HG03095 (cell line): Measurements from ENCODE around the gene CELSR2.

Experiments used
- ATAC-seq: cut with Tn5 transposase; IDR thresholded peaks from one replicate; pipeline ENCODE4 v1.9.1; 2021; ENCODE audit warnings: moderate library complexity; ENCODE audit not compliant: unreplicated experiment

The CELSR2 gene

DNA sequence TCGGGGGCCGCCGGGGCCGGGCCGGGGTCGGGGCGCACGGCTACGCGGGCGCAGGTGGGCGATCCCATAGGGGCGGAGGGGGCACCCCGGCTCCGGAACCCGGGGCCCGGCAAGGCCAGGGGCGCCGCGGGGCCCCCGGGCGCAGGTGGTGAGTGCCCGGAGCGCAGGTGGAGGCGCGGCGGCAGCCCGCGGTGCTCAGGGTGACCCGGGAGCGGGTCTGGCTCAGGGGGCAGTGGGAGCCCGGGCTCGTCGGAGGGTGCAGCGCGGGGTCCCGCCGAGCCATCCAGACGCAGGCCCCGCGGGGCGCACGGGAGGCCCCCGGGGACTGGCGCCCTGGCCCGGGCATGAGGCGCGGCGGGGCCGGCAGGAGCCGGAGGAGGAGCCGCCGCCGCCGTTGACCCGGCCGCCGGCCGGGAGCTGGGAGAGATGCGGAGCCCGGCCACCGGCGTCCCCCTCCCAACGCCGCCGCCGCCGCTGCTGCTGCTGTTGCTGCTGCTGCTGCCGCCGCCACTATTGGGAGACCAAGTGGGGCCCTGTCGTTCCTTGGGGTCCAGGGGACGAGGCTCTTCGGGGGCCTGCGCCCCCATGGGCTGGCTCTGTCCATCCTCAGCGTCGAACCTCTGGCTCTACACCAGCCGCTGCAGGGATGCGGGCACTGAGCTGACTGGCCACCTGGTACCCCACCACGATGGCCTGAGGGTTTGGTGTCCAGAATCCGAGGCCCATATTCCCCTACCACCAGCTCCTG lies 489 bp downstream of the CELSR2 start:
- peak; percentile 37 for ATAC-seq

- ATAC-seq, result no peak
Observed at GRCh38 chr1:109250454-109251276, 1.3 kb downstream of the CELSR2 start.

DNA sequence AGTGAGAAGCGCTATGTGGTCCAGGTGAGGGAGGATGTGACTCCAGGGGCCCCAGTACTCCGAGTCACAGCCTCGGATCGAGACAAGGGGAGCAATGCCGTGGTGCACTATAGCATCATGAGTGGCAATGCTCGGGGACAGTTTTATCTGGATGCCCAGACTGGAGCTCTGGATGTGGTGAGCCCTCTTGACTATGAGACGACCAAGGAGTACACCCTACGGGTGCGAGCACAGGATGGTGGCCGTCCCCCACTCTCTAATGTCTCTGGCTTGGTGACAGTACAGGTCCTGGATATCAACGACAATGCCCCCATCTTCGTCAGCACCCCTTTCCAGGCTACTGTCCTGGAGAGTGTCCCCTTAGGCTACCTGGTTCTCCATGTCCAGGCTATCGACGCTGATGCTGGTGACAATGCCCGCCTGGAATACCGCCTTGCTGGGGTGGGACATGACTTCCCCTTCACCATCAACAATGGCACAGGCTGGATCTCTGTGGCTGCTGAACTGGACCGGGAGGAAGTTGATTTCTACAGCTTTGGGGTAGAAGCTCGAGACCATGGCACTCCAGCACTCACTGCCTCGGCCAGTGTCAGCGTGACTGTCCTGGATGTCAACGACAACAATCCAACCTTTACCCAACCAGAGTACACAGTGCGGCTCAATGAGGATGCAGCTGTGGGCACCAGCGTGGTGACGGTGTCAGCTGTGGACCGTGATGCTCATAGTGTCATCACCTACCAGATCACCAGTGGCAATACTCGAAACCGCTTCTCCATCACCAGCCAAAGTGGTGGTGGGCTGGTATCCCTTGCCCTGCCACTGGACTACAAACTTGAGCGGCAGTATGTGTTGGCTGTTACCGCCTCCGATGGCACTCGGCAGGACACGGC lies 2.2 kb downstream of the CELSR2 start:
- no peak for ATAC-seq

DNA sequence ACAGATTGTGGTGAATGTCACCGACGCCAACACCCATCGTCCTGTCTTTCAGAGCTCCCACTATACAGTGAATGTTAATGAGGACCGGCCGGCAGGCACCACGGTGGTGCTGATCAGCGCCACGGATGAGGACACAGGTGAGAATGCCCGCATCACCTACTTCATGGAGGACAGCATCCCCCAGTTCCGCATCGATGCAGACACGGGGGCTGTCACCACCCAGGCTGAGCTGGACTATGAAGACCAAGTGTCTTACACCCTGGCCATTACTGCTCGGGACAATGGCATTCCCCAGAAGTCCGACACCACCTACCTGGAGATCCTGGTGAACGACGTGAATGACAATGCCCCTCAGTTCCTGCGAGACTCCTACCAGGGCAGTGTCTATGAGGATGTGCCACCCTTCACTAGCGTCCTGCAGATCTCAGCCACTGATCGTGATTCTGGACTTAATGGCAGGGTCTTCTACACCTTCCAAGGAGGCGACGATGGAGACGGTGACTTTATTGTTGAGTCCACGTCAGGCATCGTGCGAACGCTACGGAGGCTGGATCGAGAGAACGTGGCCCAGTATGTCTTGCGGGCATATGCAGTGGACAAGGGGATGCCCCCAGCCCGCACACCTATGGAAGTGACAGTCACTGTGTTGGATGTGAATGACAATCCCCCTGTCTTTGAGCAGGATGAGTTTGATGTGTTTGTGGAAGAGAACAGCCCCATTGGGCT lies 3.0 kb downstream of the CELSR2 start:
- no peak for ATAC-seq

GRCh38 chr1:109252893-109253802 lies 3.8 kb downstream of the CELSR2 start:
- ATAC-seq, result no peak

- ATAC-seq, result no peak
Observed at GRCh38 chr1:109253803-109254620, 4.7 kb downstream of the CELSR2 start.

DNA sequence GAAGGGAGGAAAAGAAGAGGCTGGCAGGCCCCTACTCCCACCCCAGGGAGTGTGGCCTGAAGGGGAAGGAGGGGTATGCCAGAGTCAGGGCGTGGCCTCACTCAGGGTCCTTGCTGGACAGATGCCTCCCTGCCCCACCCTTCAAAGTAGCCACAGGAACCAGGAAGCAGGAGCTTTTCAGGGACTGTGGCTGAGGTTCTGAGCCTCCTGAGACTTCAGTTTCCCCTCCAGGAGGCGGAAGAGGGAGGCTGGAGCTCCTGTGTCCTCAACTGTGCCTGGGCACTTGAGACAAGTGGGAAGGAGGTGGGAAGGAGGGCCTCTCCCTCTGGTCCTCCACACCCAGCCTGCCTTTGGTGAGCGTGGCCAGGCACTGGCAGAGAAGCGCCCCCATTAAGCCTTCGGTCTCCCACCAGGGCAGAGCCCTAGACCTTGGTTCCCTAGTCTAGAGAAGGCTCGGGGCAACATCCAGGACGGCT lies 5.3 kb downstream of the CELSR2 start:
- ATAC-seq, result no peak

DNA sequence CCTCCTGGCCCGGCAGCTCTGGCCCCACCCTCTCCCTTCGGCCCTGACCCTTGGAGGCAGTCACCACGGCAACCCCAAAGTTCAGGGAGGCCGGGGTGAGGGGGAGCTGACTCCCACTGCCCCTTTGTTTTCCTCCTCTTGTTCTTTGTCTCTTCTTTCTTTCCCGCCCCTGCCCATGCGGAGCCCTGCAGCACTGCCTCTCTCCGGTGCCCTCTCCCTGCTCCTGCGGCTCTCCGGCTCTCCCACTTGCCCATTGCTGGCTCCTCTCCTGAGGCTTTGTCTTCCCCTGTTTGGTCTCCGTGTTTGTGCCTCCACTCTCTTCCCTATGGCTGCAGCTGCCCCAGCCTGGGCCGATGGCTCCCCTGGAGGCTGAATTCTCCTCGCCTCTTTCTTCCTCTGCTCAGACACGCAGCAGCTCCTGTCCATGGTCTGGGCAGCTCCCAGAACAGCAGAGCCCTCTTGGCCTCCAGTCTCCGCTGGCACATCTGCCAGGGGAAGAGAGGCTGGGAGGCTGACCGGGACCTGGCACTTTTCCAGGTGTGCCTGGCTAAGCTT lies 5.8 kb downstream of the CELSR2 start:
- ATAC-seq, result no peak

GRCh38 chr1:109255678-109256077 lies 6.3 kb downstream of the CELSR2 start:
- no peak for ATAC-seq

DNA sequence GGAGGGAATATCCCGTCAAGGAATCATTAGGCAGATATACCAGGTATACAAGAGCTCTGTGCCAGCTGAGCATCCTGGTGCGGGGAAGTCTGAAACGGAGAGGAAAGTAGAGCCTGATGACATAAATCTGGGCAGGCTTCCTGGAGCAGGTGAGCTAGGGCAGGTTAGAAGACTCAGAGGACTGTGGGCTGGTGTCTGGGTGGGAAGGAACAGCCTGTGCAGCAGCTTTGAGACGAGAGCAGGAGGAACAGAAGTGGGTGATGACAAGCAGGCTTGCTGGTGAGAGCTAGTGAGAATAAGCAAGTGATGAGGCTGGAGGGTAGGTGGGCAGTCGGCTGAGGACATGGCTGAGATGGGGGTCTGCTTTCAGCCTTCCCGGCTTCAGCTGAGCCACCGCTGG lies 6.7 kb downstream of the CELSR2 start:
- ATAC-seq, result no peak

- ATAC-seq, result no peak
Observed at GRCh38 chr1:109256971-109257681, 7.8 kb downstream of the CELSR2 start.

DNA sequence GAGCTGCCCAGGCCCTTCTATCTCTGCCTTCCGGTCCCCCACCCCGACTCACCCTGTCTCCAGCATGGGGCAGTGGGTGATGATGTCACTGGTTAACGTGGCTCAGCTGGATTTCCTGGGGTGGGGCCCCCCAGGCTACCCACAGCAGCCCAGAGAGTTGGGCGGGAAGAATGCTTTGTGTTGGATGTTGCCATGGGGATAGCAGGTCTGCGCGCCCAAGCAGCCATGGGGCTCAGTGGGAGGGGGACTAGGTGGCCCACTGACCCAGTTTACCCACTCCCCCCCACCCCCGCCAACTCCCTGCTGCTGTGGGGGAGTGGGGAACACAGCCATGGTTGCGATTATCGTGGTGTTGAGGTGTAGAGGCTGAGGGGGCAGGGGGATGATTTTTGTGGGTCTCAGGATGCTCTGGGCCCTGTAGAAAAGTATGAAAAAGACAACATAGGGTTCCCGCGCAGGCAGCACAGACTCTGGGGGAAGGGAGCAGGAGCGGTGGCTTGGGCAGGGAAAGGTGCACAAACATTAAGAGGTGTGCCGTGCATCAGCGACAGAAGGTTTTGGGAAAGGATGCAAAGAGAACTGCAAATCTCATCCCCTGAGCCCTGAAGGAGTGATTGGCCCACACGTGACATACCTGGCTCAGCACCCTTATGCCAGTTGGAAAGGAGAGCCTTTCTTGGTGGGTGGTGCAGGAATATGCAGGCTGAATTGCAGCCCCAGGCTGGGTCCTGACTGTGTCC lies 8.5 kb downstream of the CELSR2 start:
- no peak for ATAC-seq

- no peak for ATAC-seq
Observed at GRCh38 chr1:109258481-109259466, 9.4 kb downstream of the CELSR2 start.

DNA sequence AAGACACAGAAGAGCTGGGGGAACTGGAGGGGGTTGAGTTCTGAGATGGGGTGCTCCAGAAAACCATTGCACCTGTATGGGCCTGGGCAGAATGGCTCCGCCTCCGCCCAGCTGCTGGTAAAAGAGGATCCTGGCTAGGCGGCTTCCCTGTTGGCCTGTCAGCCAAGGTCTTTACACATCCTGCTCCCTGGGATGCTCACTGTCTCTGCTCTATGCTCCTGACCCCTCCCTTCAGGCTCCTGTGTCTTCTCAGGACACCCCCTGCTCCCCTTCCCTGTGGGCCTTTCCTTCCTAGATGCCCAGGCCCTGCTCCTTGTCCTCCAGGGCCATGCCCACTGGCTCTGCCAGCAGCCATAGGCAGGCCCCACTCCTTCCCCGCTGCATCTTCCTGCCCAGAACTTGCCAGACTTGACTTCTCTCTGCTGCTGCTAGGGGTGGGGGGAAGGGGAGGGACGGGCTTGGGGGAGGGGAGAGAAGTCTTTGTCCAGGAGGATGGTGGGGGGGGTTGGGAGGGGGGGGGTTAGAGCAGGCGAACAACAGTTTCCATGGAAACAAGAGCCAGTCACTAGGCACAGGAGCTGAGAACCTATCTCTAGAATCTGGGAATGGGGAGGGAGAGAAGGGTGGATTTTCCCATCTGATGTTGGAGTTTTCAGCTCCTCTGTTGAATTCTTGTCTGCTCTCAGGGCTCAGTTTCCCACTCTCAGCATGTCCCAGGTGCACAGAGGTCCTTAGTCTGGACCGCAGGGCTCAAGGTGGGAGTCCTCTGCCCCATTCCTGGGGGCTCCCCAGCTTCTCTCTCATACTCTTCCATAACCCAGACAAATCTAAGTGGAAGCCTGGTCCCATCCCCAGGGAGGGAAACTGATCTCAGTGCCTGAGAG lies 10.6 kb downstream of the CELSR2 start:
- no peak for ATAC-seq

DNA sequence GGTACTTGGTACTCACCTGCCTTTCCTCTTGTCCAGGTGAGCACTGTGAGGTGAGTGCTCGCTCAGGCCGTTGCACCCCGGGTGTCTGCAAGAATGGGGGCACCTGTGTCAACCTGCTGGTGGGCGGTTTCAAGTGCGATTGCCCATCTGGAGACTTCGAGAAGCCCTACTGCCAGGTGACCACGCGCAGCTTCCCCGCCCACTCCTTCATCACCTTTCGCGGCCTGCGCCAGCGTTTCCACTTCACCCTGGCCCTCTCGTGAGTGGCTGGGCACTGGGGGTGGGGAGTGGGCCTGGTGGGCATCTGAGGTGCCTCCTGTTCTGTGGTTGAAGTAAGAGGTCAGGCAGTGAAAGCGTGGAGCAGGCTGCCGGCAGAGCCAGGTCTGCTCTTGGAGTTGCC lies 11.7 kb downstream of the CELSR2 start:
- no peak for ATAC-seq
